Smooth muscle cell (in vitro differentiated cells): ENCODE measurements around the gene ZFP90. TPM values are rescaled to one million over a fixed set of nuclear protein-coding genes. Genes with fewer than 3 reads are reported as not detected.

Experiments used
- DNase-seq: peaks from one replicate; lab custom pipeline; 2025; ENCODE audit not compliant: unreplicated experiment; lab: John Stamatoyannopoulos, UW
- H2AFZ ChIP-seq: fragments of 200-600 bp; sonication (generic); 2 replicates; pipeline ENCODE4 v1.6.0; 2016; ENCODE audit warnings: antibody characterized with exemption, low read depth, mild to moderate bottlenecking
- H3F3A ChIP-seq: fragments of 200-600 bp; sonication (generic); 2 replicates; pipeline ENCODE4 v1.6.0; 2017; ENCODE audit warnings: antibody characterized with exemption, low read depth
- H3K27ac ChIP-seq: fragments of 200-600 bp; sonication (generic); 2 replicates; pipeline ENCODE4 v1.5.1; 2016; ENCODE audit warnings: low read depth, mild to moderate bottlenecking
- H3K27me3 ChIP-seq: fragments of 200-600 bp; sonication (generic); 2 replicates; pipeline ENCODE4 v1.6.1; 2016; ENCODE audit warnings: low read depth, mild to moderate bottlenecking
- H3K36me3 ChIP-seq: fragments of 200-600 bp; sonication (generic); 2 replicates; pipeline ENCODE4 v1.5.1; 2016; ENCODE audit warnings: low read depth
- H3K4me1 ChIP-seq: fragments of 200-600 bp; sonication (generic); 2 replicates; pipeline ENCODE4 v1.5.1; 2016; ENCODE audit warnings: low read depth
- H3K4me2 ChIP-seq: fragments of 200-600 bp; sonication (generic); 2 replicates; pipeline ENCODE4 v1.6.0; 2016; ENCODE audit warnings: mild to moderate bottlenecking
- H3K4me3 ChIP-seq: fragments of 200-600 bp; sonication (generic); 2 replicates; pipeline ENCODE4 v1.5.1; 2016; ENCODE audit warnings: mild to moderate bottlenecking
- H3K79me2 ChIP-seq: fragments of 200-600 bp; sonication (generic); 2 replicates; pipeline ENCODE4 v1.6.0; 2016; ENCODE audit warnings: low read depth, mild to moderate bottlenecking
- H3K9ac ChIP-seq: fragments of 200-600 bp; sonication (generic); 2 replicates; pipeline ENCODE4 v1.6.0; 2016; ENCODE audit warnings: low read depth
- H3K9me3 ChIP-seq: fragments of 200-600 bp; sonication (generic); replicated peaks from 2 replicates; pipeline ENCODE4 v1.5.1; 2016; ENCODE audit warnings: low read depth
- H4K20me1 ChIP-seq: fragments of 200-600 bp; sonication (generic); 2 replicates; pipeline ENCODE4 v1.6.0; 2016; ENCODE audit warnings: low read depth
- WGBS: methylation state at CpG from one replicate; pipeline ENCODE4 v1.1.7; 2016; ENCODE audit warnings: low lambda C conversion rate; 5-methylcytosine and 5-hydroxymethylcytosine counted together
- polyA plus RNA-seq: library from polyadenylated mRNA; unstranded; fragments of >200 nt; fragmentation: Nextera tagmentation; extraction: Ambion mirVana; gene quantifications from 2 replicates; pipeline ENCODE4 v1.2.1, GENCODE V29; 2016
- total RNA-seq: library from RNA; depleted of rRNA; stranded (reverse); fragments of >200 nt; gene quantifications from 2 replicates; pipeline ENCODE4 v1.2.3, GENCODE V29; 2014
- TF ChIP-seq, protein P1 (sequence below): fragments of 200-600 bp; sonication (generic); IDR thresholded peaks from 2 replicates; pipeline ENCODE4 v1.5.1; 2017; ENCODE audit warnings: borderline replicate concordance, mild to moderate bottlenecking, antibody characterized with exemption; ENCODE audit not compliant: insufficient read depth, poor library complexity, severe bottlenecking

The ZFP90 gene
- total and polyA plus RNA-seq, 2 experiments from 2014 or later: 14.9 to 35.1 TPM

DNA sequence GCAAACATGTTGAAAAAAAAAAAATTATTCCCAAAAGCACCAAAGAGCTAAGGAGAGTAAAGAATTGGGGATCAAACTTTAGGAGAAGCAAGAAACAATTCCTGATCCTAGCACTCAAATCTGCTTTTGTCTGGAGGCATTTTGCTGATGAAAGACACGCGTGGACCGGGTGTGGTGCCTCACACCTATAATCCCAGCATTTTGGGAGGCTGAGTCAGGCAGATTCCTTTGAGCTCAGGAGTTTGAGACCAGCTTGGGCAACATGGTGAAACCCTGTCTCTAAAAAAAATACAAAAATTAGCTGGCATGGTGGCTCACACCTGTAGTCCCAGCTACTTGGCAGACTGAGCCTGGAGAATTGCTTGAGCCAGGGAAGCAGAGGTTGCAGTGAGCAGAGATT is 35.4 kb downstream of the ZFP90 start:
- no peak for DNase-seq
- peaks cover 3% of the 10 kb centered on the region for H3K9me3 ChIP-seq
- no peak overlapping the region for H3K9ac ChIP-seq
- H2AFZ ChIP-seq: no peak overlapping the region
- no peaks in the 10 kb centered on the region for H3K36me3 ChIP-seq
- no peak overlapping the region for H3K4me3 ChIP-seq
- H4K20me1 ChIP-seq: no peaks in the 10 kb centered on the region
- H3K4me2 ChIP-seq: no peak overlapping the region
- 91% methylated on average over 3 of the region's 3 CpGs for WGBS
- TF ChIP-seq, protein P1, sequence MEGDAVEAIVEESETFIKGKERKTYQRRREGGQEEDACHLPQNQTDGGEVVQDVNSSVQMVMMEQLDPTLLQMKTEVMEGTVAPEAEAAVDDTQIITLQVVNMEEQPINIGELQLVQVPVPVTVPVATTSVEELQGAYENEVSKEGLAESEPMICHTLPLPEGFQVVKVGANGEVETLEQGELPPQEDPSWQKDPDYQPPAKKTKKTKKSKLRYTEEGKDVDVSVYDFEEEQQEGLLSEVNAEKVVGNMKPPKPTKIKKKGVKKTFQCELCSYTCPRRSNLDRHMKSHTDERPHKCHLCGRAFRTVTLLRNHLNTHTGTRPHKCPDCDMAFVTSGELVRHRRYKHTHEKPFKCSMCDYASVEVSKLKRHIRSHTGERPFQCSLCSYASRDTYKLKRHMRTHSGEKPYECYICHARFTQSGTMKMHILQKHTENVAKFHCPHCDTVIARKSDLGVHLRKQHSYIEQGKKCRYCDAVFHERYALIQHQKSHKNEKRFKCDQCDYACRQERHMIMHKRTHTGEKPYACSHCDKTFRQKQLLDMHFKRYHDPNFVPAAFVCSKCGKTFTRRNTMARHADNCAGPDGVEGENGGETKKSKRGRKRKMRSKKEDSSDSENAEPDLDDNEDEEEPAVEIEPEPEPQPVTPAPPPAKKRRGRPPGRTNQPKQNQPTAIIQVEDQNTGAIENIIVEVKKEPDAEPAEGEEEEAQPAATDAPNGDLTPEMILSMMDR: no peak
- no peaks in the 10 kb centered on the region for H3K27me3 ChIP-seq
- H3K79me2 ChIP-seq: no peaks in the 10 kb centered on the region
- H3K4me1 ChIP-seq: no peaks in the 10 kb centered on the region
- H3F3A ChIP-seq: no peaks in the 10 kb centered on the region
- no peak overlapping the region for H3K27ac ChIP-seq

DNA sequence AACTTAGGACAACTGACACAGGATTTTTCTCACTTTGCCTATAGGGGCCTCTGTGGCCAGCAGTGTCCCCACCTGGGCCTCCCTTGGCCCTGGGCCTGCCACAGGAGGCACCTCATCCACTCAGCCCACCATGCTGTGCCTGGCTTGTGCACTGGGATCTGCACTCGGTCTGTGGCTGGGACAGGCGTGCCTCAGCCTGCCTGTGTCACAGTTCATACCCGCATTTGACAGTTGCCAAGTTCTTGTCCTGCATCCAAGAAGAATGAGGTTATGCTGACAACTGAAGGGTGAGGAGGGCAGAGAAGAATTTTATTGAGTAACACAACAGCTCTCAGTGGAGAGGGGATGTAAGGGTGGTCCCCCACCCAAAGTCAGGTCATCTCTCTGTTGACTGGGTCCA is 36.0 kb downstream of the ZFP90 start:
- Histone ChIP-seq H3K36me3 (no peaks in the 10 kb centered on the region), H4K20me1 (no peaks in the 10 kb centered on the region), H3F3A (no peaks in the 10 kb centered on the region), H3K79me2 (no peaks in the 10 kb centered on the region), H3K27ac (no peak overlapping the region), H3K9me3 (peaks cover 3% of the 10 kb centered on the region), H3K4me2 (no peak overlapping the region), H3K4me1 (no peaks in the 10 kb centered on the region), H3K9ac (no peak overlapping the region), H3K27me3 (no peaks in the 10 kb centered on the region), H2AFZ (no peak overlapping the region), H3K4me3 (no peak overlapping the region)
- 85% methylated on average over 3 of the region's 3 CpGs for WGBS
- DNase-seq: no peak
- TF ChIP-seq, protein P1: no peak

DNA sequence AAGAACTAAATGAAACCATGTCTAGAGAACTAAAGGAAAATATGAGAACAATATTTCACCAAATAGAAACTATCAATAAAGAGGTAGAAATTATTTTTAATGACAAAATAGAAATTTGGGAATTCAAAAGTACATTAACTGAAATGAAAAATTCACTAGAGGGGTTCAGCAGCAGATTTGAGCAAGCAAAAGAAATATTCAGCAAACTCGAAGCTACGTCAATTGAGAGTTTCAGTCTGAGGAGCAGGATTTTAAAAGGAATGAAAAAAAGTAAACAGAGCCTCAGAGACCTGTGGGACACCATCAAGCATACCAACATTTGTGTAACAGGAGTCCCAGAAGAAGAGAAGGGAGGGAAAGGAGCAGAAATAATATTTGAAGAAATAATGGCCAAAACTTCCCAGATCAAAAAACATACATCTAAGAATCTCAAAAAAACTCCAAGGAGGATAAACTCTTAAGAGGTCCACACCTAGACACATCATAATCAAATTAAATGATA is 38.3 kb downstream of the ZFP90 start:
- no peak overlapping the region for H3K9ac ChIP-seq
- H3K36me3 ChIP-seq: no peaks in the 10 kb centered on the region
- WGBS: 97% methylated on average over 2 of the region's 2 CpGs
- no peaks in the 10 kb centered on the region for H3F3A ChIP-seq
- H3K27me3 ChIP-seq: no peaks in the 10 kb centered on the region
- H3K4me2 ChIP-seq: no peak overlapping the region
- H3K4me3 ChIP-seq: no peak overlapping the region
- H3K4me1 ChIP-seq: no peaks in the 10 kb centered on the region
- H2AFZ ChIP-seq: no peak overlapping the region
- H3K79me2 ChIP-seq: no peaks in the 10 kb centered on the region
- H3K9me3 ChIP-seq: no peaks in the 10 kb centered on the region
- no peak overlapping the region for H3K27ac ChIP-seq
- TF ChIP-seq, protein P1: no peak
- no peaks in the 10 kb centered on the region for H4K20me1 ChIP-seq
- no peak for DNase-seq
